Endothelial cell of umbilical vein (primary cell): ENCODE measurements around the gene PCGF6. TPM values are rescaled to one million over a fixed set of nuclear protein-coding genes. Genes with fewer than 3 reads are reported as not detected.

Experiments used
- BruUV-seq: library from RNA; stranded (reverse); fragments of 400-500 nt; replicated peaks from 2 replicates; lab custom pipeline; 2021; lab: Mats Ljungman, UMichigan
- CTCF ChIA-PET: fragments of 300-600, 350-600 bp; sonication (Branson Sonifier 250); formaldehyde crosslinking; loops from one replicate; lab custom pipeline; 2021; ENCODE audit warnings: antibody characterized with exemption, inconsistent platforms; lab: Charles Lee
- POLR2A ChIA-PET: fragments of 300-600, 350-600 bp; sonication (Branson Sonifier 250); formaldehyde crosslinking; loops from one replicate; lab custom pipeline; 2021; ENCODE audit warnings: antibody characterized with exemption, inconsistent platforms; lab: Charles Lee
- DNase-seq: peaks from one replicate; pipeline ENCODE4 v3.0.0-alpha.2; 2011; ENCODE audit warnings: low read depth, low spot score
- FAIRE-seq: peaks from 2 replicates; lab custom pipeline; 2011; peaks lifted over from hg19 to GRCh38; lab: Jason Lieb, UNC
- H2AFZ ChIP-seq: 2 replicates; pipeline ENCODE4 v1.6.0; 2012; ENCODE audit warnings: low read depth, low read length, control low read depth, inconsistent platforms
- H3K27ac ChIP-seq: 2 replicates; pipeline ENCODE4 v1.5.1; 2011; ENCODE audit warnings: low read depth, mild to moderate bottlenecking, control low read depth, low read length, moderate library complexity; ENCODE audit not compliant: insufficient read depth
- H3K27me3 ChIP-seq, 2 experiments: 2 replicates each; pipeline versions ENCODE4 v1.6.0 to v1.6.1; 2011; ENCODE audit warnings: low read length in 2 of 2, mixed read lengths in 1 of 2; ENCODE audit not compliant: control insufficient read depth in 2 of 2, insufficient read depth in 2 of 2
- H3K36me3 ChIP-seq, 2 experiments: 2 replicates in 1 of 2; 3 replicates in 1 of 2; pipeline ENCODE4 v1.5.1; 2011; ENCODE audit warnings: low read length in 2 of 2, mild to moderate bottlenecking in 1 of 2, moderate library complexity in 1 of 2; ENCODE audit not compliant: control insufficient read depth in 2 of 2, insufficient read depth in 2 of 2; ENCODE audit errors: extremely low read depth in 1 of 2
- H3K4me1 ChIP-seq: 3 replicates; pipeline ENCODE4 v1.5.1; 2011; ENCODE audit warnings: mild to moderate bottlenecking, low read length; ENCODE audit not compliant: control insufficient read depth, insufficient read depth; ENCODE audit errors: extremely low read depth
- H3K4me2 ChIP-seq: 2 replicates; pipeline ENCODE4 v1.6.1; 2011; ENCODE audit warnings: low read length, control low read depth, mixed read lengths; ENCODE audit not compliant: insufficient read depth
- H3K4me3 ChIP-seq, 3 experiments: fragments of 200-600 bp in 1 of 3; sonication (generic), shearing (Covaris generic) in 1 of 3; replicated peaks in 1 of 3; 2 replicates each; pipeline ENCODE4 v1.5.1; 2011 to 2016; ENCODE audit warnings: control low read depth in 3 of 3, low read length in 3 of 3, mild to moderate bottlenecking in 2 of 3, inconsistent platforms in 1 of 3, low read depth in 1 of 3, moderate library complexity in 1 of 3; ENCODE audit not compliant: insufficient read depth in 1 of 3
- H3K79me2 ChIP-seq: 2 replicates; pipeline ENCODE4 v1.6.0; 2012; ENCODE audit warnings: low read length, inconsistent platforms; ENCODE audit not compliant: control insufficient read depth, insufficient read depth
- H3K9ac ChIP-seq: replicated peaks from 2 replicates; pipeline ENCODE3; 2011; ENCODE audit warnings: low read length, control low read depth; ENCODE audit not compliant: insufficient read depth; ENCODE audit errors: extremely low read depth
- H3K9me1 ChIP-seq: replicated peaks from 3 replicates; pipeline ENCODE4 v1.6.0; 2011; ENCODE audit warnings: mild to moderate bottlenecking, low read length; ENCODE audit not compliant: control insufficient read depth, insufficient read depth; ENCODE audit errors: extremely low read depth
- H3K9me3 ChIP-seq: replicated peaks from 2 replicates; pipeline ENCODE4 v1.5.1; 2012; ENCODE audit warnings: low read length, inconsistent platforms; ENCODE audit not compliant: control insufficient read depth, insufficient read depth
- H4K20me1 ChIP-seq: replicated peaks from 2 replicates; pipeline ENCODE3; 2011; ENCODE audit warnings: mild to moderate bottlenecking, low read length; ENCODE audit not compliant: control insufficient read depth, insufficient read depth; ENCODE audit errors: extremely low read depth
- EZH2 ChIP-seq: IDR thresholded peaks from 2 replicates; pipeline ENCODE4 v1.6.1; 2012; ENCODE audit warnings: borderline replicate concordance, low read depth, mild to moderate bottlenecking, moderate library complexity, low read length, inconsistent platforms; ENCODE audit not compliant: severe bottlenecking
- FOS ChIP-seq: IDR thresholded peaks from 2 replicates; pipeline ENCODE4 v1.6.1; 2011; ENCODE audit warnings: mild to moderate bottlenecking, low read length, moderate library complexity, borderline replicate concordance; ENCODE audit not compliant: insufficient read depth
- GATA2 ChIP-seq: IDR thresholded peaks from 2 replicates; pipeline ENCODE4 v1.7.0; 2011; ENCODE audit warnings: low read depth, mild to moderate bottlenecking, moderate library complexity, mixed read lengths, low read length; ENCODE audit not compliant: insufficient read length, insufficient read depth
- JUN ChIP-seq: IDR thresholded peaks from 2 replicates; pipeline ENCODE4 v1.6.1; 2011; ENCODE audit warnings: borderline replicate concordance, low read depth; ENCODE audit not compliant: insufficient read length, insufficient read depth
- MYC ChIP-seq: IDR thresholded peaks from one replicate; pipeline ENCODE4 v1.6.1; 2011; ENCODE audit warnings: mild to moderate bottlenecking, low read depth, low read length
- POLR2A ChIP-seq: IDR thresholded peaks from 2 replicates; pipeline ENCODE4 v1.6.1; 2012; ENCODE audit warnings: low read depth, mild to moderate bottlenecking, control low read depth, low read length
- POLR2AphosphoS5 ChIP-seq: IDR thresholded peaks from 2 replicates; pipeline ENCODE4 v1.6.1; 2012; ENCODE audit warnings: low read depth, mild to moderate bottlenecking, control low read depth, low read length, moderate library complexity; ENCODE audit not compliant: insufficient read depth
- dilution Hi-C: fragments of 300-500 bp; cut with MboI; formaldehyde crosslinking; loops from one replicate; pipeline ENCODE4 v1.15.0; 2019; ENCODE audit warnings: low sequenced_read_pairs; ENCODE audit not compliant: extremely low pct_ligation_motif_present
- intact Hi-C: fragments of 100-400 bp; cut with micrococcal nuclease; formaldehyde crosslinking; loops from one replicate; pipeline ENCODE4 v1.10.0; 2022
- polyA plus RNA-seq, 4 experiments: library from polyadenylated mRNA; depleted of rRNA in 3 of 4; stranded (reverse) in 3 of 4; unstranded in 1 of 4; fragments of >200 nt; gene quantifications; 2 replicates each; pipeline versions ENCODE4 v1.2.1 to v1.2.3, GENCODE V29; 2011 to 2012; ENCODE audit warnings: missing spikeins in 1 of 4
- total RNA-seq: library from RNA; stranded (reverse); gene quantifications from 2 replicates; pipeline ENCODE4 v1.2.3, GENCODE V29; 2021
- TF ChIP-seq, protein P1 (sequence below), 2 donors: IDR thresholded peaks; 1 replicate in 1 of 2; 2 replicates in 1 of 2; pipeline ENCODE4 v1.5.1; 2011; ENCODE audit warnings: low read length in 2 of 2, mild to moderate bottlenecking in 2 of 2, moderate library complexity in 2 of 2, control low read depth in 1 of 2, inconsistent platforms in 1 of 2, low read depth in 1 of 2; ENCODE audit not compliant: insufficient read depth in 1 of 2; ENCODE audit errors: extremely low read depth in 1 of 2
- TF ChIP-seq, protein P2 (sequence below): IDR thresholded peaks from 2 replicates; pipeline ENCODE4 v1.6.1; 2011; ENCODE audit not compliant: insufficient read depth, insufficient read length

PCGF6 gene
- total and polyA plus RNA-seq, 2 donors (not counting 3 experiments of a cell fraction or from before 2014, with no cell fraction given): 3.8 to 11.3 TPM

DNA sequence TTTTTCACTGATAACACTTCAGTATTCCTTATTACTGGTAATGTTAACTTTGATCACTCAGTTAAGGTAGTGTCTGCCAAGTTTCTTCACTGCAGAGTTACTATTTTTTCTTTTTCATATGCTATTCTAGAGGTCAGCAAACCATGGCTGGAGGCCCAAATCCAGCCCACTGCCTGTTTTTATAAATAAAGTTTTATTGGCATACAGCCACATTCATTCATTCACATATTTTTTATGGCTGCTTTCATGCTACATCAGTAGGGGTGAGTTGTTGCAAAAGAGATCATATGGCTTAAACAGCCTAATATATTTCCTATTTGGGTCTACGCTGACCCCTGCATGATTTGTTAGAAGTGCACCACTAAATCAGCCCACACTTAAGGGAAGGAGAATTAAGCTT, 94.3 kb downstream of the PCGF6 start:
- Histone ChIP-seq H3K4me2 (no peak overlapping the region), H3K9ac (no peak overlapping the region), H2AFZ (no peak overlapping the region), H3K27ac (no peak overlapping the region), H3K4me1 (no peaks in the 10 kb centered on the region), H4K20me1 (no peaks in the 10 kb centered on the region), H3K36me3 (no peaks in the 10 kb centered on the region), H3K9me3 (no peaks in the 10 kb centered on the region), H3K27me3 (no peaks in the 10 kb centered on the region), H3K79me2 (no peaks in the 10 kb centered on the region), H3K4me3 (no peak overlapping the region), H3K9me1 (no peaks in the 10 kb centered on the region)
- FAIRE-seq (no peak), DNase-seq (no peak)
- dilution Hi-C loops: no loop called here
- TF ChIP-seq EZH2: no peak
- TF ChIP-seq, protein P1, sequence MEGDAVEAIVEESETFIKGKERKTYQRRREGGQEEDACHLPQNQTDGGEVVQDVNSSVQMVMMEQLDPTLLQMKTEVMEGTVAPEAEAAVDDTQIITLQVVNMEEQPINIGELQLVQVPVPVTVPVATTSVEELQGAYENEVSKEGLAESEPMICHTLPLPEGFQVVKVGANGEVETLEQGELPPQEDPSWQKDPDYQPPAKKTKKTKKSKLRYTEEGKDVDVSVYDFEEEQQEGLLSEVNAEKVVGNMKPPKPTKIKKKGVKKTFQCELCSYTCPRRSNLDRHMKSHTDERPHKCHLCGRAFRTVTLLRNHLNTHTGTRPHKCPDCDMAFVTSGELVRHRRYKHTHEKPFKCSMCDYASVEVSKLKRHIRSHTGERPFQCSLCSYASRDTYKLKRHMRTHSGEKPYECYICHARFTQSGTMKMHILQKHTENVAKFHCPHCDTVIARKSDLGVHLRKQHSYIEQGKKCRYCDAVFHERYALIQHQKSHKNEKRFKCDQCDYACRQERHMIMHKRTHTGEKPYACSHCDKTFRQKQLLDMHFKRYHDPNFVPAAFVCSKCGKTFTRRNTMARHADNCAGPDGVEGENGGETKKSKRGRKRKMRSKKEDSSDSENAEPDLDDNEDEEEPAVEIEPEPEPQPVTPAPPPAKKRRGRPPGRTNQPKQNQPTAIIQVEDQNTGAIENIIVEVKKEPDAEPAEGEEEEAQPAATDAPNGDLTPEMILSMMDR (IDR thresholded peaks at IDR 0.05; ENCODE audit: extremely low read depth in 1 of 2, insufficient read depth in 1 of 2, low read depth in 1 of 2, low read length in 2 of 2): no peak
- no peak for TF ChIP-seq POLR2A
- TF ChIP-seq JUN: no peak
- no peak for TF ChIP-seq MYC
- no peak for TF ChIP-seq GATA2
- no peak for TF ChIP-seq FOS
- TF ChIP-seq POLR2AphosphoS5: no peak
- TF ChIP-seq, protein P2, sequence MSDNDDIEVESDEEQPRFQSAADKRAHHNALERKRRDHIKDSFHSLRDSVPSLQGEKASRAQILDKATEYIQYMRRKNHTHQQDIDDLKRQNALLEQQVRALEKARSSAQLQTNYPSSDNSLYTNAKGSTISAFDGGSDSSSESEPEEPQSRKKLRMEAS: no peak
- ChIA-PET CTCF (interaction anchor here (0.7 kb wide), 1 partner anchor 1069 kb away, joined by 4 read pairs; no protein-coding TSS in a partner anchor), POLR2A (no interaction called here)
- intact Hi-C loops: no loop called here
- BruUV-seq: no TSS peak
